Measurements from ENCODE around the gene PICALM.
A peak's percentile ranks its signal among the peaks of the same experiment; 100 is the strongest.
"Not testable (repeated sequence)": the region's sequence is repeated elsewhere in the genome, so short reads cannot be mapped to it uniquely, and the experiment has no call there.

PICALM gene

GRCh38 chr11:86068951-86069407 is at the start of gene PICALM:
PICALM (minus strand) TSS chr11:86069084; CDS start chr11:86068780, 304 bp downstream.
- peak; percentile 96 to 99 for DNase-seq

GRCh38 chr11:86118253-86118652 is 49.4 kb upstream of the PICALM start:
- DNase-seq, result no peak

GRCh38 chr11:86117712-86118063 is 48.8 kb upstream of the PICALM start:
- DNase-seq, result no peak

- DNase-seq, result no peak
Measured at GRCh38 chr11:86117001-86117711, 48.3 kb upstream of the PICALM start.

GRCh38 chr11:86116386-86116726 is 47.5 kb upstream of the PICALM start:
- no peak for DNase-seq

GRCh38 chr11:86115542-86116385 is 46.9 kb upstream of the PICALM start:
- no peak for DNase-seq

- peak in 1 of 2 experiments; percentile 0 for DNase-seq
Measured at GRCh38 chr11:86108890-86109638, 40.2 kb upstream of the PICALM start.

- DNase-seq, result no peak
Measured at GRCh38 chr11:86108191-86108590, 39.3 kb upstream of the PICALM start.

- DNase-seq, result no peak
Measured at GRCh38 chr11:86106916-86107315, 38.0 kb upstream of the PICALM start.

GRCh38 chr11:86106031-86106430 is 37.1 kb upstream of the PICALM start:
- DNase-seq, result not testable (repeated sequence)

GRCh38 chr11:86105601-86106000 is 36.7 kb upstream of the PICALM start:
- DNase-seq, result not testable (repeated sequence)

- no peak for DNase-seq
Measured at GRCh38 chr11:86103808-86104207, 34.9 kb upstream of the PICALM start.

- no peak for DNase-seq
Measured at GRCh38 chr11:86101941-86102407, 33.1 kb upstream of the PICALM start.

GRCh38 chr11:86101493-86101892 is 32.6 kb upstream of the PICALM start:
- DNase-seq, result no peak

- no peak for DNase-seq
Measured at GRCh38 chr11:86099874-86100273, 31.0 kb upstream of the PICALM start.

GRCh38 chr11:86097980-86098379 is 29.1 kb upstream of the PICALM start:
- DNase-seq, result no peak

- no peak for DNase-seq
Measured at GRCh38 chr11:86091566-86091965, 22.7 kb upstream of the PICALM start.

GRCh38 chr11:86091086-86091485 is 22.2 kb upstream of the PICALM start:
- no peak for DNase-seq

GRCh38 chr11:86089659-86090058 is 20.8 kb upstream of the PICALM start:
- DNase-seq, result no peak

- DNase-seq, result not testable (repeated sequence)
Measured at GRCh38 chr11:86087688-86088087, 18.8 kb upstream of the PICALM start.

- no peak for DNase-seq
Measured at GRCh38 chr11:86087256-86087655, 18.4 kb upstream of the PICALM start.

- DNase-seq, result no peak
Measured at GRCh38 chr11:86081455-86081854, 12.6 kb upstream of the PICALM start.

- no peak for DNase-seq
Measured at GRCh38 chr11:86079421-86079820, 10.5 kb upstream of the PICALM start.
